Measurements from ENCODE around the gene CNTLN.

DNA sequence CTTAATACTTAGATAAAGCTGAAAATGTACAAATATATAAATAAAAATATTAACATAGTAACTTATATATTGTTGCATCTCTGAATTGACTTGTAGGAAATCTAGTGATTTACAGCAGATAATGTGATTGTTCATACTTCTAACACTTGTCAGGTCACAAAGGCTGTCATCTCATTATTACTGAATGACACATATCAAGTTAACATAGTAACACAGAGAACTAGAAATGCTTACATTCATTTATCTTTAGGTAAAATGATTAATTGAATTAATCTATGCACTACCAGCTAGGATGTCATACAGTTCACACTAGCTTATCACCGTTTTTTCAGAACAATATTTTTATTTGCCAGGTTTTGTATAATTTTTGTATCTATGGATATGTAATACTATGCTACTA lies 254.2 kb downstream of the CNTLN start:
- no peak for TF ChIP-seq POLR2A (IDR thresholded peaks at IDR 0.05; ENCODE audit: low read length)
- TF ChIP-seq, protein P1, sequence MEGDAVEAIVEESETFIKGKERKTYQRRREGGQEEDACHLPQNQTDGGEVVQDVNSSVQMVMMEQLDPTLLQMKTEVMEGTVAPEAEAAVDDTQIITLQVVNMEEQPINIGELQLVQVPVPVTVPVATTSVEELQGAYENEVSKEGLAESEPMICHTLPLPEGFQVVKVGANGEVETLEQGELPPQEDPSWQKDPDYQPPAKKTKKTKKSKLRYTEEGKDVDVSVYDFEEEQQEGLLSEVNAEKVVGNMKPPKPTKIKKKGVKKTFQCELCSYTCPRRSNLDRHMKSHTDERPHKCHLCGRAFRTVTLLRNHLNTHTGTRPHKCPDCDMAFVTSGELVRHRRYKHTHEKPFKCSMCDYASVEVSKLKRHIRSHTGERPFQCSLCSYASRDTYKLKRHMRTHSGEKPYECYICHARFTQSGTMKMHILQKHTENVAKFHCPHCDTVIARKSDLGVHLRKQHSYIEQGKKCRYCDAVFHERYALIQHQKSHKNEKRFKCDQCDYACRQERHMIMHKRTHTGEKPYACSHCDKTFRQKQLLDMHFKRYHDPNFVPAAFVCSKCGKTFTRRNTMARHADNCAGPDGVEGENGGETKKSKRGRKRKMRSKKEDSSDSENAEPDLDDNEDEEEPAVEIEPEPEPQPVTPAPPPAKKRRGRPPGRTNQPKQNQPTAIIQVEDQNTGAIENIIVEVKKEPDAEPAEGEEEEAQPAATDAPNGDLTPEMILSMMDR (IDR thresholded peaks at IDR 0.05): no peak
- TF ChIP-seq EP300 (IDR thresholded peaks at IDR 0.05): no peak
- no peak for TF ChIP-seq RCOR1 (IDR thresholded peaks at IDR 0.05; ENCODE audit: low read depth, low read length)
- no peak for TF ChIP-seq GATA3 (IDR thresholded peaks at IDR 0.05; ENCODE audit: borderline replicate concordance)
- no peak for TF ChIP-seq USF2 (IDR thresholded peaks at IDR 0.05)
- TF ChIP-seq, protein P2, sequence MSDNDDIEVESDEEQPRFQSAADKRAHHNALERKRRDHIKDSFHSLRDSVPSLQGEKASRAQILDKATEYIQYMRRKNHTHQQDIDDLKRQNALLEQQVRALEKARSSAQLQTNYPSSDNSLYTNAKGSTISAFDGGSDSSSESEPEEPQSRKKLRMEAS (IDR thresholded peaks at IDR 0.05): no peak
- no peak for TF ChIP-seq ELK1 (IDR thresholded peaks at IDR 0.05; ENCODE audit: low read depth, low read length)
- no peak for TF ChIP-seq JUNB (IDR thresholded peaks at IDR 0.05)
- no peak for TF ChIP-seq PHF8 (IDR thresholded peaks at IDR 0.05; ENCODE audit: borderline replicate concordance, low read depth)
